ENCODE data around the gene MBD6. TPM values are rescaled to one million over a fixed set of nuclear protein-coding genes. Genes with fewer than 3 reads are reported as not detected.
A peak's percentile ranks its signal among the peaks of the same experiment; 100 is the strongest.

MBD6 gene
- total RNA-seq, 1 experiment from 2014 or later = 66.8 TPM

- H2BK12ac ChIP-seq (ENCODE audit: insufficient read length, low read depth, low read length) = no peak overlapping the region
- Mint-ChIP-seq H3K4me1 (peaks cover 48 to 62% of the 10 kb centered on the region in 2 experiments), H3K36me3 (ENCODE audit: insufficient read depth in 1 of 3, low read depth in 3 of 3) (peaks cover 3 to 4% (median 4%) of the 10 kb centered on the region in 3 experiments; a peak in 4 of 7 replicates), H3K27me3 (ENCODE audit: low read depth) (peaks cover 22% of the 10 kb centered on the region), H3K9me3 (no peaks in the 10 kb centered on the region), H3K27ac (no peak overlapping the region; a peak in 2 of 7 replicates), H3K4me3 (peak overlapping the region; percentile 84 to 89)
- no peaks in the 10 kb centered on the region for H3K9me3 ChIP-seq (ENCODE audit: control insufficient read depth, low read depth, low read length)
- no peak for DNase-seq
- no peak overlapping the region for H3T11ph ChIP-seq (ENCODE audit: low read length)
- no peak overlapping the region for H3K4ac ChIP-seq (ENCODE audit: low read depth, low read length)
- H4K8ac ChIP-seq (replicated peaks; ENCODE audit: insufficient read length, low read depth, low read length) = no peak overlapping the region
- H3K79me2 ChIP-seq (ENCODE audit: insufficient read depth, low read length) = no peaks in the 10 kb centered on the region; the same call in 1 of the 2 replicates
- H3K14ac ChIP-seq (ENCODE audit: insufficient read depth, low read length) = no peak overlapping the region
- H4K91ac ChIP-seq (ENCODE audit: insufficient read length, low read depth, low read length) = no peak overlapping the region
- H3K4me1 ChIP-seq (ENCODE audit: insufficient read depth, low read length) = peaks cover 9% of the 10 kb centered on the region
- peaks cover 16% of the 10 kb centered on the region for H3K23me2 ChIP-seq (ENCODE audit: insufficient read length, low read depth, low read length, poor library complexity, severe bottlenecking)
- no peak overlapping the region for H2BK15ac ChIP-seq (ENCODE audit: low read depth, low read length)
- no peak overlapping the region for H2AFZ ChIP-seq (ENCODE audit: low read length)
- H4K5ac ChIP-seq (ENCODE audit: insufficient read length, low read depth, low read length) = no peak overlapping the region
- H4K20me1 ChIP-seq (ENCODE audit: control insufficient read depth, insufficient read depth, insufficient read length) = no peaks in the 10 kb centered on the region
- H3K23ac ChIP-seq (ENCODE audit: insufficient read length, low read depth, low read length) = no peak overlapping the region
- no peak overlapping the region for H3K56ac ChIP-seq (ENCODE audit: insufficient read length, low read depth, low read length)
- peaks cover 7% of the 10 kb centered on the region for H3K79me1 ChIP-seq (ENCODE audit: insufficient read depth, low read depth, low read length, poor library complexity, severe bottlenecking)
- no peaks in the 10 kb centered on the region; the same call in 1 of the 2 replicates for H3K27me3 ChIP-seq (ENCODE audit: insufficient read depth, low read length)
- no peak overlapping the region for H2BK5ac ChIP-seq (ENCODE audit: insufficient read length, low read length)
- no peak overlapping the region for H3K27ac ChIP-seq (ENCODE audit: insufficient read length, low read depth, low read length)
- no peak overlapping the region for H2AK5ac ChIP-seq (ENCODE audit: insufficient read length, low read length)
- WGBS (ENCODE audit: extremely low coverage, insufficient read length, low lambda C conversion rate) = no CpG with 5 or more reads among the region's 7 CpGs
- no peak overlapping the region for H3K9ac ChIP-seq (ENCODE audit: extremely low read depth, insufficient read length, low read length)
- peak overlapping the region; percentile 56 for H3K4me2 ChIP-seq (ENCODE audit: insufficient read depth, insufficient read length, low read length)
- H2BK120ac ChIP-seq (ENCODE audit: low read depth, low read length, poor library complexity, severe bottlenecking) = no peak overlapping the region
- H3K18ac ChIP-seq (ENCODE audit: insufficient read length, low read depth, low read length) = no peak overlapping the region
- H2BK20ac ChIP-seq (ENCODE audit: low read depth, low read length, poor library complexity, severe bottlenecking) = no peak overlapping the region
- no peak for TF ChIP-seq CTCF (conservative IDR thresholded peaks at IDR 0.05)
These were observed 28.3 kb downstream of the MBD6 start for GRCh38 chr12:57550641-57551549.

Measured in H9 (cell line).